NT2/D1 (cell line): ENCODE results near the gene ASMTL.

Experiments used
- SUZ12 ChIP-seq: IDR thresholded peaks from 2 replicates; pipeline ENCODE4 v1.6.1; 2011; ENCODE audit not compliant: insufficient read length, insufficient read depth; ENCODE audit errors: extremely low read depth
- YY1 ChIP-seq: IDR thresholded peaks from 2 replicates; pipeline ENCODE4 v1.6.1; 2011; ENCODE audit not compliant: insufficient read length, insufficient read depth

- no peak for TF ChIP-seq SUZ12
- no peak for TF ChIP-seq YY1
Observed at GRCh38 chrX:1392376-1393068, 60.2 kb downstream of the ASMTL start.
